Fibroblast of lung (primary cell): ENCODE data around the gene EPSTI1.

Experiments
- EZH2 ChIP-seq: IDR thresholded peaks from 2 replicates; pipeline ENCODE4 v1.5.1; 2012; ENCODE audit warnings: low read length, control low read depth, mild to moderate bottlenecking; ENCODE audit errors: missing control alignments
- TF ChIP-seq, protein P1 (sequence below), 2 donors: IDR thresholded peaks in 1 of 2; conservative IDR thresholded peaks in 1 of 2; 1 replicate in 1 of 2; 2 replicates in 1 of 2; pipeline ENCODE4 v1.5.1; 2011 to 2012; ENCODE audit warnings: low read length in 2 of 2, control low read depth in 1 of 2, inconsistent platforms in 1 of 2, low read depth in 1 of 2, mild to moderate bottlenecking in 1 of 2

GRCh38 chr13:42836930-42837690 is 154.9 kb downstream of the EPSTI1 start:
- TF ChIP-seq, protein P1, sequence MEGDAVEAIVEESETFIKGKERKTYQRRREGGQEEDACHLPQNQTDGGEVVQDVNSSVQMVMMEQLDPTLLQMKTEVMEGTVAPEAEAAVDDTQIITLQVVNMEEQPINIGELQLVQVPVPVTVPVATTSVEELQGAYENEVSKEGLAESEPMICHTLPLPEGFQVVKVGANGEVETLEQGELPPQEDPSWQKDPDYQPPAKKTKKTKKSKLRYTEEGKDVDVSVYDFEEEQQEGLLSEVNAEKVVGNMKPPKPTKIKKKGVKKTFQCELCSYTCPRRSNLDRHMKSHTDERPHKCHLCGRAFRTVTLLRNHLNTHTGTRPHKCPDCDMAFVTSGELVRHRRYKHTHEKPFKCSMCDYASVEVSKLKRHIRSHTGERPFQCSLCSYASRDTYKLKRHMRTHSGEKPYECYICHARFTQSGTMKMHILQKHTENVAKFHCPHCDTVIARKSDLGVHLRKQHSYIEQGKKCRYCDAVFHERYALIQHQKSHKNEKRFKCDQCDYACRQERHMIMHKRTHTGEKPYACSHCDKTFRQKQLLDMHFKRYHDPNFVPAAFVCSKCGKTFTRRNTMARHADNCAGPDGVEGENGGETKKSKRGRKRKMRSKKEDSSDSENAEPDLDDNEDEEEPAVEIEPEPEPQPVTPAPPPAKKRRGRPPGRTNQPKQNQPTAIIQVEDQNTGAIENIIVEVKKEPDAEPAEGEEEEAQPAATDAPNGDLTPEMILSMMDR (conservative IDR thresholded peaks at IDR 0.05 in 1 of 2, IDR thresholded peaks at IDR 0.05 in 1 of 2; ENCODE audit: low read depth in 1 of 2, low read length in 2 of 2) = peak; percentile 34 to 53
- no peak for TF ChIP-seq EZH2
